MM.1S (cell line): Measurements from ENCODE around the gene PEX5.

Experiments
- DNase-seq: peaks from one replicate; pipeline ENCODE4 v3.0.0-alpha.2; 2015
- H2AFZ ChIP-seq: fragments of 300-600 bp; sonication (generic); 2 replicates; pipeline ENCODE4 v1.6.0; 2016; ENCODE audit warnings: antibody characterized with exemption, low read length
- H3F3A ChIP-seq: fragments of 300-600 bp; sonication (generic); 2 replicates; pipeline ENCODE4 v1.6.1; 2016; ENCODE audit warnings: mild to moderate bottlenecking, antibody characterized with exemption, low read length, moderate library complexity, mixed read lengths; ENCODE audit not compliant: insufficient read depth
- H3K27ac ChIP-seq: fragments of 300-600 bp; sonication (generic); 2 replicates; pipeline ENCODE4 v1.5.1; 2016; ENCODE audit warnings: mild to moderate bottlenecking, low read length
- H3K27me3 ChIP-seq: fragments of 300-600 bp; sonication (generic); replicated peaks from 2 replicates; pipeline ENCODE4 v1.6.0; 2016; ENCODE audit warnings: low read length; ENCODE audit not compliant: insufficient read depth
- H3K36me3 ChIP-seq: fragments of 300-600 bp; sonication (generic); replicated peaks from 2 replicates; pipeline ENCODE4 v1.6.1; 2016; ENCODE audit warnings: mild to moderate bottlenecking, low read length, mixed read lengths; ENCODE audit not compliant: insufficient read depth
- H3K4me1 ChIP-seq: fragments of 300-600 bp; sonication (generic); 2 replicates; pipeline ENCODE4 v1.6.1; 2016; ENCODE audit warnings: low read length, mixed read lengths
- H3K4me2 ChIP-seq: fragments of 300-600 bp; sonication (generic); 2 replicates; pipeline ENCODE4 v1.6.0; 2016; ENCODE audit warnings: low read depth, low read length
- H3K4me3 ChIP-seq: fragments of 300-600 bp; sonication (generic); 2 replicates; pipeline ENCODE4 v1.5.1; 2016; ENCODE audit warnings: low read length, mixed read lengths
- H3K79me2 ChIP-seq: fragments of 300-600 bp; sonication (generic); 2 replicates; pipeline ENCODE4 v1.6.1; 2016; ENCODE audit warnings: mixed run types, low read length, mixed read lengths
- H3K9ac ChIP-seq: fragments of 300-600 bp; sonication (generic); 2 replicates; pipeline ENCODE4 v1.6.1; 2016; ENCODE audit warnings: low read length, mixed read lengths
- H3K9me2 ChIP-seq: fragments of 300-600 bp; sonication (generic); replicated peaks from 2 replicates; pipeline ENCODE4 v1.6.1; 2016; ENCODE audit warnings: mild to moderate bottlenecking, low read length, mixed read lengths; ENCODE audit not compliant: insufficient read depth
- H3K9me3 ChIP-seq: fragments of 300-600 bp; sonication (generic); replicated peaks from 2 replicates; pipeline ENCODE4 v1.6.1; 2016; ENCODE audit warnings: mild to moderate bottlenecking, low read length, mixed read lengths; ENCODE audit not compliant: insufficient read depth
- H4K20me1 ChIP-seq: fragments of 300-600 bp; sonication (generic); 2 replicates; pipeline ENCODE4 v1.6.1; 2016; ENCODE audit warnings: mild to moderate bottlenecking, low read length, moderate library complexity, mixed read lengths; ENCODE audit not compliant: insufficient read depth
- CTCF ChIP-seq: fragments of 300-600 bp; sonication (generic); IDR thresholded peaks from 2 replicates; pipeline ENCODE4 v1.5.1; 2016; ENCODE audit warnings: antibody characterized with exemption, low read length, mixed read lengths
- EZH2 ChIP-seq: fragments of 300-600 bp; sonication (generic); optimal IDR thresholded peaks from 2 replicates; pipeline ENCODE3; 2017; ENCODE audit warnings: low read depth, mild to moderate bottlenecking, antibody characterized with exemption, low read length, mixed read lengths
- EZH2phosphoT487 ChIP-seq: fragments of 300-600 bp; sonication (generic); IDR thresholded peaks from 2 replicates; pipeline ENCODE4 v1.6.1; 2018; ENCODE audit warnings: antibody characterized with exemption, low read length

Gene PEX5

GRCh38 chr12:7154042-7154441 is 35.4 kb upstream of the PEX5 start:
- H3K79me2 ChIP-seq, result no peaks in the 10 kb centered on the region
- DNase-seq, result no peak

GRCh38 chr12:7154901-7155470 is 34.5 kb upstream of the PEX5 start:
- no peaks in the 10 kb centered on the region for H3K9me2 ChIP-seq
- no peaks in the 10 kb centered on the region for H3K9me3 ChIP-seq
- H3F3A ChIP-seq, result no peaks in the 10 kb centered on the region
- H3K4me2 ChIP-seq, result no peak overlapping the region
- no peak for DNase-seq
- no peak overlapping the region for H3K9ac ChIP-seq
- TF ChIP-seq CTCF, result no peak
- TF ChIP-seq EZH2, result no peak
- TF ChIP-seq EZH2phosphoT487, result no peak
- H3K27ac ChIP-seq, result no peak overlapping the region
- no peak overlapping the region for H2AFZ ChIP-seq
- H3K36me3 ChIP-seq, result no peaks in the 10 kb centered on the region
- no peaks in the 10 kb centered on the region for H3K27me3 ChIP-seq
- no peaks in the 10 kb centered on the region for H4K20me1 ChIP-seq
- H3K4me1 ChIP-seq, result no peaks in the 10 kb centered on the region
- no peaks in the 10 kb centered on the region for H3K79me2 ChIP-seq
- no peak overlapping the region for H3K4me3 ChIP-seq

More at GRCh38 chr12:7154042-7154441, 35.4 kb upstream of the PEX5 start:
- no peak overlapping the region for H3K9ac ChIP-seq
- no peaks in the 10 kb centered on the region for H3F3A ChIP-seq
- H3K9me3 ChIP-seq, result no peaks in the 10 kb centered on the region
- no peaks in the 10 kb centered on the region for H3K4me1 ChIP-seq
- TF ChIP-seq EZH2 (no peak), CTCF (no peak), EZH2phosphoT487 (no peak)
- no peaks in the 10 kb centered on the region for H3K9me2 ChIP-seq
- no peaks in the 10 kb centered on the region for H3K36me3 ChIP-seq
- H2AFZ ChIP-seq, result no peak overlapping the region
- no peak overlapping the region for H3K4me2 ChIP-seq
- no peak overlapping the region for H3K4me3 ChIP-seq
- H3K27ac ChIP-seq, result no peak overlapping the region
- H3K27me3 ChIP-seq, result no peaks in the 10 kb centered on the region
- H4K20me1 ChIP-seq, result no peaks in the 10 kb centered on the region

- Histone ChIP-seq H3K27me3 (no peaks in the 10 kb centered on the region), H3K9me2 (no peaks in the 10 kb centered on the region), H3K9me3 (no peaks in the 10 kb centered on the region), H3K36me3 (no peaks in the 10 kb centered on the region), H3K9ac (no peak overlapping the region), H4K20me1 (no peaks in the 10 kb centered on the region), H3K4me1 (no peaks in the 10 kb centered on the region), H3F3A (no peaks in the 10 kb centered on the region), H3K27ac (no peak overlapping the region), H3K4me2 (no peak overlapping the region), H2AFZ (no peak overlapping the region), H3K79me2 (no peaks in the 10 kb centered on the region), H3K4me3 (no peak overlapping the region)
- DNase-seq, result no peak
- TF ChIP-seq EZH2 (no peak), CTCF (no peak)
Measured at GRCh38 chr12:7155471-7156034, 33.9 kb upstream of the PEX5 start.
